Thyroid gland (tissue), 4 donors: ENCODE results near the gene DPP10.

Source experiments
- POLR2A ChIP-seq, 2 donors: fragments of 450-650 bp; IDR thresholded peaks; one replicate each; pipeline ENCODE4 v1.6.1; 2017; ENCODE audit warnings: antibody characterized with exemption in 2 of 2, mild to moderate bottlenecking in 2 of 2, moderate library complexity in 1 of 2
- TF ChIP-seq, protein P1 (sequence below), 6 experiments: fragments of 200-600 bp in 3 of 6; fragments of 450-650 bp in 3 of 6; sonication (generic) in 3 of 6; IDR thresholded peaks; one replicate each; pipeline ENCODE4 v1.5.1; 2016 to 2019; ENCODE audit warnings: antibody characterized with exemption in 6 of 6, mild to moderate bottlenecking in 2 of 6, inconsistent platforms in 1 of 6, moderate library complexity in 1 of 6

DNA sequence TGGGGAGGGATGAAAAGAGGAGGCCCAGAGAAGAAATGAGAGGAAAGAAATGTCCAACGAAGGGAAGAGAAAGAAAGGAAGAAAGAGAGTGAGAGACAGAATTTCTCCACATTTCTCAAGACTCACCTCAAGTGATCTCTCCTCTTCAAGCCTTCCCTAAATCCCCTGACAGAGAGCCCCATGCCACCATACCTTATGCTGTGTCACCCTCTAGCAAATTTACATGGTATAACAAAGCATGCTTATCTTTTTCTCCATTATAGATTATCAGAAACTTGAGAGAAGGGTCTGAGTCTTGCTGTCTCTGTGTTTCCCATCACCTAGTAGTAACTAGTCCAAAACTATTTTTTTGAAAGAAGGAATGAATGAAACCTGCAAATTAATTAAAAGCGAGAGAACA lies 1208.4 kb downstream of the DPP10 start:
- TF ChIP-seq POLR2A (IDR thresholded peaks at IDR 0.05), result no peak
- TF ChIP-seq, protein P1, sequence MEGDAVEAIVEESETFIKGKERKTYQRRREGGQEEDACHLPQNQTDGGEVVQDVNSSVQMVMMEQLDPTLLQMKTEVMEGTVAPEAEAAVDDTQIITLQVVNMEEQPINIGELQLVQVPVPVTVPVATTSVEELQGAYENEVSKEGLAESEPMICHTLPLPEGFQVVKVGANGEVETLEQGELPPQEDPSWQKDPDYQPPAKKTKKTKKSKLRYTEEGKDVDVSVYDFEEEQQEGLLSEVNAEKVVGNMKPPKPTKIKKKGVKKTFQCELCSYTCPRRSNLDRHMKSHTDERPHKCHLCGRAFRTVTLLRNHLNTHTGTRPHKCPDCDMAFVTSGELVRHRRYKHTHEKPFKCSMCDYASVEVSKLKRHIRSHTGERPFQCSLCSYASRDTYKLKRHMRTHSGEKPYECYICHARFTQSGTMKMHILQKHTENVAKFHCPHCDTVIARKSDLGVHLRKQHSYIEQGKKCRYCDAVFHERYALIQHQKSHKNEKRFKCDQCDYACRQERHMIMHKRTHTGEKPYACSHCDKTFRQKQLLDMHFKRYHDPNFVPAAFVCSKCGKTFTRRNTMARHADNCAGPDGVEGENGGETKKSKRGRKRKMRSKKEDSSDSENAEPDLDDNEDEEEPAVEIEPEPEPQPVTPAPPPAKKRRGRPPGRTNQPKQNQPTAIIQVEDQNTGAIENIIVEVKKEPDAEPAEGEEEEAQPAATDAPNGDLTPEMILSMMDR (IDR thresholded peaks at IDR 0.05), result no peak
